NCI-H2029 treated with DMSO at 0.1 percent for 48 hours (cell line): Measurements from ENCODE around the gene ABCC11.

Experiments
- DNase-seq: peaks from one replicate; lab custom pipeline; 2025; lab: John Stamatoyannopoulos, UW

The ABCC11 gene

DNA sequence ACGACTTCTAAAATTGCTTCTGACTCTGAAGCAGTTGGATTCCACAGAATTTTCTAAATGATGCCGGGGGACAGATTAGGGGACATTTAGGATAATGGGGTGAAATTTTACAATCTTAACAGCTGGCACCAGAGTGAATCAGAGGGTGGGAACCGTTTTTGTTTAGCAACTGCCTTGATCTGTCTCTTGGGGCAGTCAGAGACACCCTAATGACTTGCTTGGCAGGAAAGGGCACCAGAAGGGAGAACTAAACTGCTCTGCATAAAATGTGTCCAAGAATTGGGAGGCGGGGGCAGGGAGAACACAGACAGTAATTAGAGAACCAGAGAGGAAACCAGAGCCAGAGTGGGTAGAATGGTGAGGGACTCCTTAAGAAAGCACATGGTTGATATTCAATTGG, 85.4 kb downstream of the ABCC11 start:
- no peak for DNase-seq

DNA sequence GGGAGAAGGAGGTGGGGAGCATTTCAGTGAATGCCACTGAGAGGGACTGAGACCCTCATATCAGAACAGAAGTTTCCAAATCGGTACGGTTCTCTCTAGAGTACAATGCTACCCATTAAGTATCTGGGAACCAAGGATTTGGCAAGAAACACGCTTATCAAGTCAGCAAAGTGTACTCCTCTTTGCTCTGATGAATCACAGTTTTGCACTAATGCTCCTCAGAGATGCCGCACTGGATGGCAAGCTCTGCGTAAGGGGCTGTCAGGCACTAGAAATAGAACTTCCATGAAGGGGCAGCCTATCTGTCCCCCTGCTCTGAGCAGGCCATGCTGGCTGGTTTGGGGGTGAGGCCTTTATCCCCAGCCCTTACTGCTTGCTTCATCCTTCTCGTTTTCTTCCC, 86.8 kb downstream of the ABCC11 start:
- no peak for DNase-seq

DNA sequence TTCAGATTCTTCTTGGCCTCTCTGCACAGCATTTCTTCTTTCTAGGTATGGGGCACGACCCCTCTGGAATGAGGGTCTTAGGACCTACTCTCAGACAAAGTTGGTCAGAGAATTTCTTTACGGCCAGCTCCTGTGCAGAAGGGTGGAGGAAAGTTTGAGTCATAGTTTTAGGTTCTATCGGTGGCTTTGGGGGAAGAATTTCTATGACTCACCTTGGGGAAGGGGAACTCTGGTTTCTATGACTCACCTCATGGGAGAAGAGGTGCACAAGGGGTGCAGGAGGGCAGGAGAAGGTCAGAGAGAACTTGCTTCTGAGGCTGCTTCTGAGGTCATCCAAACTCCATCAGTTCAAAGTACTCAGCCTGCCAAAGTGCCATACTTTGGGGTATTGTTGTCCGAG, 89.0 kb downstream of the ABCC11 start:
- no peak for DNase-seq

DNA sequence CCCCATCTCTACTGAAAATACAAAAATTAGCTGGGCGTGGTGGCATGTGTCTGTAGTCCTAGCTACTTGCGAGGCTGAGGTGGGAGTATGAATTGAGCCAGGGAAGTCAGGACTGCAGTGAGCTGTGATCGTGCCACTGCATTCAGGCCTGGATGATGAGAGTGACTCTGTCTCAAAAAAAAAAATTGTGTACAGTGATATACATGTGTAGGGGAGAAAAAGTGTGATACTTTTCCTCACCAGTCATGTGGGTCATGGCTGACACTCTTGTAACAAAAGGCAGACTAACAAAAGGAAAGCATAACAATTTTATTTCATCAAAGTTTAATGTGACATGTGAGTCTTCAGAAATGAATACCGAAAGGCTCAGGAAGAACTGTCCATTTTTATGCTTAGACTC, 89.5 kb downstream of the ABCC11 start:
- no peak for DNase-seq

DNA sequence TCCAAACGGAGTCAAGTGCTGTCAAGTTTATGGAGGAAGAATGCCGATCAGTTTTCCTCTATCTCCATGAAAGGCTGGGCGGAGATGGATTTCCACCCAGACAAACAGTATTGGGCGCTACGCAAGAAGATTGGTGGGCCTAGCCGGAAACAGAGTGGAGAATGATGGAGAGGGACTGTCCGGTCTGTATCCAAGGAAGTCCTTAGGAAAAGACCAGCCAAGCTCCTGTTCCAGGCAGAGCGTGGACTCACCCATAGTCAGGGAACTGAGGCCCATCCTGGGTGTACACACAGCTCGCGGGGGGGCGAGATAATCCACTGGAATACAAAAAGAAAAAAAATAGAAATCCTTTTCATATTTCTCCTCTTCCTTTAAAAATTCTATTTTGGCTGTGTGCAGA, 90.0 kb downstream of the ABCC11 start:
- DNase-seq, result no peak

DNA sequence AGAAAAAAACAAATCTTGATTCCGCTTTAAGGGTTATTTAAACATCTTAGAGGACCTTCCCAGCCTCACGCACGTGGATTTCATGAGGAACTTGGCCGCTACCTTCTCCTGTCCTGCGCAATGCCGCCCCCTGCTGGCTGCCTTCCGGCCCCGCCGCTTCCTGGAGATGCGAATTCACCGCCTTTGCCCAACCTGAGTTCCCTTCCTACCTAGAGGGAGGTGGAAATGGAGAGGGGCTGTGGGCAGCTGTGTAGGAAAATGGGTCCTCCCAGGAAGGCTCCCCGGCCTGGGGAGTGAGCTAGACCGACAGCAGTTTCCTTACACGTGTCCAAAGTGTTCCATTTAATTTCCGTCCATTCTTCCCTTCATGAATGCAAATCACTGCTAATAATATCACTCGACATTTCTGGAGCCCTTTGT, 90.5 kb downstream of the ABCC11 start:
- DNase-seq, result peak; percentile 19

DNA sequence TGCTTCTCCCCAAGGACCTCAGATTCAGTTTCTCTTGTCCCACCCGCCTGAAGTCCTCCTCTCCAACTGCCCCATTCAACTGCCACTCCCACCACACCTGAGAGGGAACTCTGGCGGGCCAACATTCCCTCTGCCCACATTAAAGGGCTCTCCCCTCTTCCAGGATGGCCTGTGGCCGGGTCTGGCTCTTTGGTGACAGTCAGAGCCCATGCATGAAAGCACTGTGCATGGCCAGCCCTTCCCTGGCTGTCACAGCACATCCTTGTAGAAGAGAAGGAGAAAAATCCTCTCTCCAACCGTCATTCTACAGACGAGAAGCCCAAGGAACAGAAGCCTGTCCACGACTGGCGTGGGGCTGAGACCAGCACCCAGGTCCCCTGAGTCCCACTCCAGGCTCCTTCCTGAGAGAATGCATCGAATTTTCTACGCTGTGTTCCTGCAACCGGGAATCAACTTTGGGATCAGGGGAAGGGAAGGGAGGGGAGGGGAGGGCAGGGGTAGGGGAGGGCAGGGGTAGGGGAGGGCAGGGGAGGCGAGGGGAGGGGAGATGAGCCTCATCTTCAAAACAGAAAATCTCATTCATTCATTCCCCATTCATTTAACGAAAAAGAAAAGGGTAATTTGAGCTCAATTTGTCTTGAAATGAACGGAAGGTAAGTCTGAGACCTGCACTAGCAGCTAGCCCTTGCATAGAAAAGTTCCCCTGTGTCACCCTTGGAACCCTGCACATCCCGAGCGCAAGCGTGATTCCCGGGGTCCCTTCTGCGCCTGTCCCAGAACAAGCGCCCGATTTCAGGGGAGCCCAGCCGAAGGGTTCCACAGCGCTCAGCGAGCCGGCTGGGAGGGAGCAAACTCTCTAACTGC, 91.2 kb downstream of the ABCC11 start, which contains the start of gene ABCC12:
TSS of gene ABCC12 (minus strand) at position 68 of the 864 bp plus-strand sequence. CDS start 9,569 bp downstream, outside the sequence.
- no peak for DNase-seq

DNA sequence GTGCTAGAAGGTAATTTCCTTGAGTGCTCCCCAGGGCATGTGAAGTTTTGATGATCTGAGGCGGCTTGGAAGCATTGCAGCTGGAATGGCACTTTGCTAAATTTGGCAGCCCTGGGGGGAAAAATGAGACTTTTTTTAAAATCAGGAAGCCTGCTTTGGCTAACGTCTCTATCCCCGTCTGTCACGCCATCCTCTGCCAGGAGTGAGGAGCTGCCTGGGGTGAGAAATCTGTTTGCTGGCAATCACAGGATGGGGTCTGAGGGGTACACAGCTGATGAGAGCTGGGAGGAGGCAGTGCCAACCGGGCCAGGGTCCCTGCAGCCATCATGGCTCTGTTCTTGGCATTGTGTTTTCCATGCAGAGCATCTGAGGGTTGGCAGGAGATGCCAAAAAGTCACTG, 93.6 kb downstream of the ABCC11 start:
- DNase-seq, result no peak

DNA sequence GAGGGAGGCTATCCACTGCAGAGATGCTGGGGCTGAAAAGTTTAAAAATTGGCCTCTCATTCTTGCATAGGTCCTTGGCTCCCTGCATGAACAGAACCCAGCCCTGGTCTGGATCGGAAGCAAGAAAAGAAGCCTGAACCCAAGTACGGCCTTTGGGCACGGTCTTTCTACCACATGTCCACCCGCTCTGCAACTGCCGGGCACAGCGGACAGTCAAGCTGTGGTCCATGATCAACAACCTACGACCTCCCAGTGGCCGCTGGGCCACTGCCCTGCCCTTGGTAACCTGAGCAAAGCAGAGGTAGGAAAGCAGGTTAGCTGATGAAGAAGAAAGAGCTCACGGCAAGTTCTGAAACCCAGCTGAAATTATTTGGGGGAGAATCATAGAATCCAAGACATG, 95.1 kb downstream of the ABCC11 start:
- DNase-seq, result no peak

DNA sequence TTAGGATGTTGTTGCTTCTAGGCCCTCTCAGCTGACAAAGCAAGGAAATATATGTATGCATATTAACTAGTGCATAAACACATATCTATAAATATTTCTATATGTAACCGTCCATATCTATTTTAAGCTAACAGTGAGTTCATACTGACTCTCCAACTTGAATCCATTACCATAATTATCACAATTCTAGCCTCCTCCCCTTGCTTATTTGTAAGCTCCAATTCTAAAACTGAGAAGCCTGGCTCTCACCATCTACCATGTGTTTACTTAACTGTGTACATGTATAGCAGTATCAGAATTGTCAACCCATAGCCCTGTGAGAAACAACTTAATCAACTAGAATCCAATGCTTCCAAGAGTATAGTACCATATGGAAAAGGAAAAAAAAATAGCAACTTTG, 96.6 kb downstream of the ABCC11 start:
- DNase-seq, result no peak

DNA sequence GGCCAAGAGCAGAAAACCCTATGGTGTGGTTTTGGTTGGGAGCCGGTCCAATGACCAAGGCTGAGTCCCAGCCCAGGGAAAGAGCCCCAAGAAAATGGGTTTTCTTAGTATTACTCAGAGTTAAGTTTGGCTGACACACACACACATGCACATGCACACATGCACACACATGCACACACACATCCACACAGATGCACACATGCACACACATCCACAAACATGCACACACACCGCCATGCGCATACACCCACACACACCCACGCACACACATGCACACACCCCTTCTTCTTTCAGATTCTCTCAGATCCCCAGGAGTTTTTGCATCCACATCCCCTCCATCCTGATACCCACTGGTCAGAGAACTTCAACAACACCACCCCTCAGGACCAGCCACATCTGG, 100.6 kb downstream of the ABCC11 start:
- DNase-seq, result no peak

DNA sequence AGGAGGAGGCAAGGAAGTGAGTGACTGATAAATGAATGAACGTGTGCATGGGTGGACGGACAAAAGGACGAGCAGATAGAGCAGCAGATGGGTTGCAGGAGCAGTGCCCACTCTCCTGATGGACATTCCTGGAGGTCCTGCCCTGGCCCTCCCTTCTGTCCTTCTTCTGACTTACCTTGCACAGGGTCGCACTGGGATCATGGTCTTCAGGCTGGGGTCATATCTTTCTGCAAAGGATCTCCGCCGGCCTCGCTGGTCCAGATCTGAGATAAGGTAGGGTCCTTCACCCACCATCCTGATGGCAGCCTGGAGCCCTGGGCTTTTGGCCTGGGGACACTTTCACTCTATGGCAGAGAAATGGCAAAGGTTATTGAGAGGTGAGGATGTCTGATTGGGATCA, 101.2 kb downstream of the ABCC11 start:
- no peak for DNase-seq

DNA sequence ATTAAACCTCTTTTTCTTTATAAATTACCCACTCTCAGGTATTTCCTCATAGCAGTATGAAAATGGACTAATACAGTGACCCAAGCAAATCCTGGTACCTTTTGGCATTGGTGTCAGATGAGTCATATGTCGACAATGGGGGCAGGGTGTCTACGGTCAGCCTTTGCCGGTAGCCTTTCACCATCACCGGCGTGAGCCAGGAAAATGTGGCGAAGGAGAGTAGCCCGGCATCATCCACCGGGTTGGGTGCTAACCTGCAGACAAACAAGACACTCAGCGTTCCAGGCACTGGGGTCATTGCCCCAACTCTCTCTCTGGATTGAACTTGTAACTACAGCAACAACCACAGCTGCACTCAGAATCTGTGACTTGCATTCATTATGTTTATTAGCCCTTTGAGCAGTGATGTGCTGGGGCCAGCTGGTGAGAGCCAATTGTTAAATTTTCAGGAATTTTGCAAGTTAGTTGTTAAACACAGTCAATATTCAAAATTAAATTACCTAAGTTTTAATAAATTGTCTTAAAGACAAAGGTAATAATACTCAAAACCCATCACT, 103.4 kb downstream of the ABCC11 start:
- DNase-seq, result no peak

DNA sequence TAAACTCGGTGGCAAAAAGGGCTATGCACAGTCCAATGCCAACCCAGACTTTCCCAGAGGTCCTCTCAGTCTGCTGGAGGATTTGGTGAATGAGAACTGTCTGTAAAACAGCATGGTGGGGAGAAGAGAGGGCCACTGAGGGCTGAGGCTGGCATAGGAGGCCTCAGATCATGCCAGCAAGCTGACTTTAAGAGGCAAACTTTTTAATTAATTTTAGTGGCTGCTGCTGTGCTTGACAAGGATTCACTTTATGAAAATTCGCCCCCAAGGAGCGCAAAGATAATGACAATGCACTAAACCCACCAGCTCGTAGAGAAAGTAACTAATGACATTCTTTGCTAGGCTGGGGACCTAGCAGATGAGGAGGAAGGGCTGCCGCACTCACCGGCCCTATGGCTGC, 106.5 kb downstream of the ABCC11 start:
- DNase-seq, result no peak

DNA sequence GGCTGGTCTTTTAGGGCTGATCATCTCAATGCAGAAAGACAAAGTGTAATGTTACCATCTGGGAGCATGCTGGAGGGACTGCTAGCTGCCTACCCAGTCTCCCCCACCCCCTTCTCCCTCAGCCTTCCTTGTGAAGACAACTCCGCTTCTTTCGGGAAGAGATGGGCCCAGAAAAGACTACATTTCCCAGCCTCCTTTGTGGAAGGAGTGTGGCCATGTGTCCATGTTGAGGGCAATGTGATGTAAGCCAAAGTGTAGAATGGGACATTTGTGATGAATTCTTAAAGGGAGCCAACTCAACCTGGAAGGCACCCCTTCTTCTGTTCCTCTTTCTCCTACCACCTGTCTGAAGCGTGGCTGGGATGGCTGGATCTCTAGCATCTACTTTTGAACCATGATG, 107.8 kb downstream of the ABCC11 start:
- no peak for DNase-seq

DNA sequence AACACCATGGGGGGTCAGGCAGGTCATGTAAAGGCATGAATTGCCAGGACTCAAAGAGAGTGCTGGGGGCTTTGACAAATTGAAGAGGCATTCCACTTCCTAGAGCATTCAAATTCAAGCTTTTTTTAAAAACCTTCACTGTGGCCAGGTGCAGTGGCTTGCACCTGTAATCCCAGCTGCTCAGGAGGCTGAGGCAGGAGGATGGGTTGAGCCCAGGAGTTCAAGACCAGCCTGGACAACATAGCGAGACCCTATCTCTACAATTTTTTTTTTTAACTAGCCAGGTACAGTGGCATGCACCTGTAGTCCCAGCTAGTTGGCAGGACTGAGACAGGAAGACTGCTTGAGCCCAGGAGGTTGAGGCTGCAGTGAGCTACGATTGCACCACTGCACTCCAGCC, 108.8 kb downstream of the ABCC11 start:
- no peak for DNase-seq

DNA sequence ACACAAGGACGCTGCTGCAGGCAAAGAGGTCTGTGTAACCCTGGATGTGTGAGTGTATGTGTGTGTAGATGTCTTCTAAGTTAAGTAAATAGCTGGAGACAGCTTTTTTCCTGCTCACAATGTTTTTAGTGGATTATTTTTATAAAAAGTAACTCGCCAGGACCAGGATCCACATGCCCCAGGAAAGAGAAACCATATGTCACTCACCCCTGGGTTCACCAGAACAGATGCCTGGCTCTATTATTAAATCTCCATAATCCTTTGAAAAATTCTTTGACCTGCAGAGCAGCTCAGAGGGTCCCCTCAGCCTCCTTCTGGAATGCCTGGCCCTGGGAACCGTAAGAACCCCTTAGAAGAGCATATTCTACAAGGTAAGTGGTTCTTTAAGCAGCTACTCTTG, 109.5 kb downstream of the ABCC11 start:
- DNase-seq, result no peak

DNA sequence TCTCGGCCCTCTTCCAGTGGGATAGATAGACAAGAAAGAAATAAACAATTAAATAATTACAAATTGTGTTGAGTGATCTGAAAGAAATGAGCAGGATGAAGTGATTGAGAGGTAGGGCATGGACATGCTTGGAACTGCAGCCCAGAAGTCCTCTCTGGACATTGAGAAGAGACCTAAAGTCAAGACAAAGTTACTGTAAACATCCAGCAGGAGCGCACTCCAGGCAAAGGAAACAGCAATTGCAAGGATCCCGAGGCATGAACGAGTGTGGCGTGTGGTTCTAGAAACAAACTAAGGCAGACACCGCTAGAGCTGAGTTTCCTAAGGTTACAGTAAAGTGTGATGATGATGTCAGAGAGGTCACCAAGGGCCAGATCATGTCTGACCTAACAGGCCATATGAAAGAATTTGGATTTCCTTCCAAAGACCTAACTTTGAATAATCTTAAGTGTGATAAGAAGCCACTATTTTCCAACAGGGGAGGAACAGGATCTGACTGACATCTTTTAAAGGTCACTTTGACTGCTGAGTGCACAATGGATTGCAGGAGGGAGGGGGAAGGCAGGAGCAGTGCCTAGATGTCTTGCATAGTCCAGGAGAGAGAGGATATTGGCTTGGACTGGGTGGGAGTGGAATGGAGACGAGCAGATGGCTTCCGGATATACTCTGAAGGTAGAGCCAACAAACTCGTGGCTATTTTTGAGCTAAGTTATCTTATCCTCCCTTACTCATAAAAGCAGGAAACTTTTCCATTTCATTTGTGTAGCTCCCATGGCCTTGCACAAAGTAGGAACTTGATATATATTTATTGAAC, 110.6 kb downstream of the ABCC11 start:
- no peak for DNase-seq

DNA sequence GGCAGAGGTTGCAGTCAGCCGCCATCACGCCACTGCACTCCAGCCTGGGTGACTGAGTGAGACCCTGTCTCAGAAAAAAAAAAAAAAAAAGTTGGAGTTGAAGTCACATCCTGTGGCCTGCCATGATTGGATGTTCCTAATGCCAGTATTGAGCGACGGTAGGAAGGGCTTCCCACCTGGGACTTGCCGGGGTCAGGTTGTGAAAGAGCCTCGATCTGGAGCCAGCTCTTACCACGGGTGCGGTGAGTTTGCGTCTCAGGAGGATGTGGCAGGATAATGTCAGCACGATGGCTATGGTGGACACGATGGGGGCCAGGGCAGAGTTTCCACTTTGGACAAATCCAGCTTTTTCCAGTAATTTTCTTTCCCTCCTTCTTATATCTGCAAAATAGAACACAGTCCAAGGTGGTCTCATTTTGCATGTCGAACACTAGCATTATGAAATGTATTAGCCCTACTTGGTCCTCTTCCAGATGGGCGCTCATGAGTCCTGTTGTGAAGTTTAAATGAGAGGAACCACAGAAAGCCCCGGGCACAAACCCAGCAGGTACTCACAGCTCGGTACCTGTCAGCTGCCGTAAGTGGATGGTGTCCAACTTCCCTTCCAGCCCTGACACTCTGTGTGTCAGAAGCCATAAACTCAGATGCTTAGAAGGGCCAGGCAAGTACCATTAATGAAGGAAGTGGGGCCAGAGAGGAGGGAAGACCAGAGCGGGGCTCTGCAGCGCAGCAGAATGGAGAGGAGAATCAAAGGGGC, 113.7 kb downstream of the ABCC11 start:
- peak; percentile 30 for DNase-seq

DNA sequence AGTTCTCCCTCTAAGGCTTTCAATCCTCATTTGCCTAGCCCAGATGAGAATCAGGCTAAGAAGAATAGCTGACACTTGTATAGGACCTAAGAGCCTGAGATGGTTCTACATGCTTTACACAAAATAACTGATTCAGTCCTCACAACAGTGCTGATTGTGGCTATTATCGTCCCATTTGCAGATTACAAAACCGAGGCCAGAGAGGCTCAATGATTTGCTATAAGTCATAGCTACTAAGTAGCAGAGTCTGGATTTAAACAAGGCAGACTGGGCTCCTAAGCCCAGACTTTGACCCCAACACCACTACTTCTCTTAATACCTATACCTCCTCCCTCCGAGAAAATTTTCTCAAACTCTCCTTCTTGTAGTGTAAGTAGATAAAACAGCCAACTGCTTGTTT, 114.6 kb downstream of the ABCC11 start:
- DNase-seq, result no peak

DNA sequence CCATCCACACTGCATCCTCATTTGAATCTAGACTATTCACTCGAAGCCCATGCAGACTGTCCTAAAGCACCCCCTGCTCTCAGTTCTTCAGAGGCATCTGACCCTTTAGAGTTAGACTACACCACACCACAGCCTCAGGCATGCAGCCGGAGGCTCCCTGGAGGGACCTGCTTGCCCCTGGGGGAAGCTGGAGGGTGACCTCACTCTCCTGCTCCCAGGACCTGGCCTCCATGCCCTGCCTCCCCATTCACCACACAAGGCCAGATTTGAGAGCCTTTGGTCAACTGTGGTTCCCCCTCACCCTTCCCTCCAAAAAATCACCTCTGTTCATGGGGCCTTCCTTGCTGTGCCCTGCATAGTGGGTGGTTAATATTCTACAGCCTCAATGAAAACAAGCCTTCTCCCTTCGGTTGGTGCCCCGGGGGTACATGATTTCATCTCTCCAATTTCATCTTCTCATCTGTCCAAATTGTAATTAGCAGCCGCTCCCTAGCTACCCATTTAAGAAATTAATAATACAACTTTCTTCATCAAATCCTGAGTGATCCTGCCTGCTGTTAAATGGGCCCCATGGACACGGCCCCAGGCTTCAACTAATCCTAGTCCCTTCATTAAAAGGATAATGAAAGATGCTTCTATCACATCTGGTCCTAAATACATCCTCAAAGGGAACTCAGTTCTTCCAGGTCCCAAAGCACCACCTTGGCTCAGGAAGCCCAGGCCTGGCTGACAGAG, 116.0 kb downstream of the ABCC11 start:
- no peak for DNase-seq
